ENCODE results near the gene CRAMP1.

DNA sequence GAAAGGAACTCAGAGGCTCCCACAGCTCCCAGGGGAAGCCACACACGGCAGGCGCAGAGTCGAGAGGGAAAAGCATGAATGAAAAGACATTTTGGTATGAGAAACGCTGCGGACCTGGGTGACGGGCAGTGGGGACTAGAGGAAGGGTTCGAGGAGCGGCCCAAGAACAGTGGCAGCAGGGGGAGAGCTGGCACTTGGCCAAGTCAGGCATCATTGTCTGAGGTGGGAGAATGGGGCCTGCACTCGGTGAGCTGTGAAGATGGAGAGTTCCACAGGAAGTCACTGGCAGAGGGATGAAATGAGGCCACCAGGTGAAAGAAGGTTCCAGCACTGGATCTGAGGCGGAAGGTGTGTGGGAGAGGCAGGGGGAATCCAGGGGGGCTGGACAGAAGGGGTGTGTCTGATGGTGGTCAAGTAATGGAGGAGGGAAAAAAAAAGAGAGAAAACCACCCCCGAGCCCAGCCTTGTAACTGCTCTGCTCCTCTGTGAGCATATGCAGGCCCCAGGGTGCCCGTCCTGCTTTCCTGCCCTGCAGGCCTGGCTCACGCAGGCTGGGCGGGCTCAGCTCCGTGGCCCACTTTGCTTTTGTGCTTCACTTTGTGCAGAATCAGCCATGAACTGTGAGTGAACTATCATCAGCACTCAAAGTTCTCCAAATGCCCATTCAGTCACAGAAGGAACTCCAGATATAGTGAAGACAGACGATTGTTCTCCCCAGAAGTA, 46.9 kb upstream of the CRAMP1 start:
- TF ChIP-seq, protein P1, sequence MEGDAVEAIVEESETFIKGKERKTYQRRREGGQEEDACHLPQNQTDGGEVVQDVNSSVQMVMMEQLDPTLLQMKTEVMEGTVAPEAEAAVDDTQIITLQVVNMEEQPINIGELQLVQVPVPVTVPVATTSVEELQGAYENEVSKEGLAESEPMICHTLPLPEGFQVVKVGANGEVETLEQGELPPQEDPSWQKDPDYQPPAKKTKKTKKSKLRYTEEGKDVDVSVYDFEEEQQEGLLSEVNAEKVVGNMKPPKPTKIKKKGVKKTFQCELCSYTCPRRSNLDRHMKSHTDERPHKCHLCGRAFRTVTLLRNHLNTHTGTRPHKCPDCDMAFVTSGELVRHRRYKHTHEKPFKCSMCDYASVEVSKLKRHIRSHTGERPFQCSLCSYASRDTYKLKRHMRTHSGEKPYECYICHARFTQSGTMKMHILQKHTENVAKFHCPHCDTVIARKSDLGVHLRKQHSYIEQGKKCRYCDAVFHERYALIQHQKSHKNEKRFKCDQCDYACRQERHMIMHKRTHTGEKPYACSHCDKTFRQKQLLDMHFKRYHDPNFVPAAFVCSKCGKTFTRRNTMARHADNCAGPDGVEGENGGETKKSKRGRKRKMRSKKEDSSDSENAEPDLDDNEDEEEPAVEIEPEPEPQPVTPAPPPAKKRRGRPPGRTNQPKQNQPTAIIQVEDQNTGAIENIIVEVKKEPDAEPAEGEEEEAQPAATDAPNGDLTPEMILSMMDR (IDR thresholded peaks at IDR 0.05; ENCODE audit: control extremely low read depth in 1 of 3, insufficient read depth in 1 of 3, low read depth in 1 of 3, low read length in 3 of 3) = no peak
- TF ChIP-seq, protein P2, sequence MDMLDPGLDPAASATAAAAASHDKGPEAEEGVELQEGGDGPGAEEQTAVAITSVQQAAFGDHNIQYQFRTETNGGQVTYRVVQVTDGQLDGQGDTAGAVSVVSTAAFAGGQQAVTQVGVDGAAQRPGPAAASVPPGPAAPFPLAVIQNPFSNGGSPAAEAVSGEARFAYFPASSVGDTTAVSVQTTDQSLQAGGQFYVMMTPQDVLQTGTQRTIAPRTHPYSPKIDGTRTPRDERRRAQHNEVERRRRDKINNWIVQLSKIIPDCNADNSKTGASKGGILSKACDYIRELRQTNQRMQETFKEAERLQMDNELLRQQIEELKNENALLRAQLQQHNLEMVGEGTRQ (IDR thresholded peaks at IDR 0.05; ENCODE audit: low read length) = no peak
- TF ChIP-seq POLR2A (IDR thresholded peaks at IDR 0.05; ENCODE audit: control extremely low read depth in 1 of 2, low read depth in 2 of 2, low read length in 2 of 2) (no peak), TAF7 (optimal IDR thresholded peaks at IDR 0.05; ENCODE audit: borderline replicate concordance, low read depth, low read length) (no peak), POLR2AphosphoS5 (IDR thresholded peaks at IDR 0.05; ENCODE audit: low read depth, low read length) (no peak), TBP (IDR thresholded peaks at IDR 0.05; ENCODE audit: low read depth, low read length) (no peak), RAD21 (IDR thresholded peaks at IDR 0.05 in 1 of 2, conservative IDR thresholded peaks at IDR 0.05 in 1 of 2; ENCODE audit: low read depth in 2 of 2, low read length in 2 of 2) (no peak), TCF12 (IDR thresholded peaks at IDR 0.05; ENCODE audit: low read depth, low read length) (no peak), SIN3A (conservative IDR thresholded peaks at IDR 0.05 in 1 of 2, IDR thresholded peaks at IDR 0.05 in 1 of 2; ENCODE audit: low read depth in 1 of 2, low read length in 2 of 2) (no peak), CEBPB (IDR thresholded peaks at IDR 0.05; ENCODE audit: low read depth, low read length) (no peak), KDM4A (IDR thresholded peaks at IDR 0.05; ENCODE audit: low read depth, low read length, severe bottlenecking) (no peak)
- TF ChIP-seq, protein P3, sequence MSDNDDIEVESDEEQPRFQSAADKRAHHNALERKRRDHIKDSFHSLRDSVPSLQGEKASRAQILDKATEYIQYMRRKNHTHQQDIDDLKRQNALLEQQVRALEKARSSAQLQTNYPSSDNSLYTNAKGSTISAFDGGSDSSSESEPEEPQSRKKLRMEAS (IDR thresholded peaks at IDR 0.05) = no peak
